Measurements from ENCODE around the gene DUS2.

DNA sequence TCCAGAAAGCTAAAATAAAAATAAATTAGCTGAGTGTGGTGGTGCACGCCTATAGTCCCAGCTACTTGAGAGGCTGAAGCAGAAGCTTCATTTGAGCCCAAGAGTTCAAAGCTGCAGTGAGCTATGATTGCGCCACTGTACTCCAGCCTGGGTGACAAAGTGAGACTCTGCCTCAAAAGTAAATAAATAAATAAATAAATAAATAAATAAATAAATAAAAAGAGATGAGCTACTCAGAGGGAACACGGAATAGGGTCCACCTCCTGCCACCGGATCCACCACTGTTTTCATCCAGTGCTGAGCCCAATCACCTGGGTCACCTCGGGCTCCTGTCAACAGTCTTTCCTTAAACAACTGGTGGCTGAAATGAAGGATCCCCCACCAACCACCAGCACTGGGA lies 36.1 kb upstream of the DUS2 start:
- TF ChIP-seq POLR2A (IDR thresholded peaks at IDR 0.05) (no peak), POLR2AphosphoS5 (IDR thresholded peaks at IDR 0.05) (no peak)
- TF ChIP-seq, protein P1, sequence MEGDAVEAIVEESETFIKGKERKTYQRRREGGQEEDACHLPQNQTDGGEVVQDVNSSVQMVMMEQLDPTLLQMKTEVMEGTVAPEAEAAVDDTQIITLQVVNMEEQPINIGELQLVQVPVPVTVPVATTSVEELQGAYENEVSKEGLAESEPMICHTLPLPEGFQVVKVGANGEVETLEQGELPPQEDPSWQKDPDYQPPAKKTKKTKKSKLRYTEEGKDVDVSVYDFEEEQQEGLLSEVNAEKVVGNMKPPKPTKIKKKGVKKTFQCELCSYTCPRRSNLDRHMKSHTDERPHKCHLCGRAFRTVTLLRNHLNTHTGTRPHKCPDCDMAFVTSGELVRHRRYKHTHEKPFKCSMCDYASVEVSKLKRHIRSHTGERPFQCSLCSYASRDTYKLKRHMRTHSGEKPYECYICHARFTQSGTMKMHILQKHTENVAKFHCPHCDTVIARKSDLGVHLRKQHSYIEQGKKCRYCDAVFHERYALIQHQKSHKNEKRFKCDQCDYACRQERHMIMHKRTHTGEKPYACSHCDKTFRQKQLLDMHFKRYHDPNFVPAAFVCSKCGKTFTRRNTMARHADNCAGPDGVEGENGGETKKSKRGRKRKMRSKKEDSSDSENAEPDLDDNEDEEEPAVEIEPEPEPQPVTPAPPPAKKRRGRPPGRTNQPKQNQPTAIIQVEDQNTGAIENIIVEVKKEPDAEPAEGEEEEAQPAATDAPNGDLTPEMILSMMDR (IDR thresholded peaks at IDR 0.05): no peak

All from upper lobe of left lung (tissue), 4 donors.